Right cardiac atrium (tissue), 5 donors: ENCODE measurements around the gene VPS11. TPM values are rescaled to one million over a fixed set of nuclear protein-coding genes. Genes with fewer than 3 reads are reported as not detected.
A peak's percentile ranks its signal among the peaks of the same experiment; 100 is the strongest.
"Not testable (repeated sequence)": the region's sequence is repeated elsewhere in the genome, so short reads cannot be mapped to it uniquely, and the experiment has no call there.

Source experiments
- ATAC-seq, 2 donors: fragments of 200-7000 bp; cut with Tn5 transposase; one replicate each; pipeline versions ENCODE4 v1.8.0 to v1.9.1; 2020; ENCODE audit warnings: moderate library complexity in 2 of 2, mild to moderate bottlenecking in 1 of 2
- DNase-seq, 3 donors: peaks; one replicate each; pipeline ENCODE4 v3.0.0-alpha.2; 2020
- H3K27ac ChIP-seq: one replicate; pipeline ENCODE4 v1.5.1; 2013; ENCODE audit warnings: mild to moderate bottlenecking, low read length, control low read depth, moderate library complexity
- H3K27me3 ChIP-seq: one replicate; pipeline ENCODE4 v1.6.1; 2013; ENCODE audit not compliant: control insufficient read depth, insufficient read depth
- H3K4me1 ChIP-seq: one replicate; pipeline ENCODE4 v1.6.1; 2013; ENCODE audit warnings: low read length; ENCODE audit not compliant: control insufficient read depth, insufficient read depth
- H3K4me3 ChIP-seq: one replicate; pipeline ENCODE4 v1.5.1; 2013; ENCODE audit warnings: low read length, control low read depth
- H3K9me3 ChIP-seq: one replicate; pipeline ENCODE4 v1.6.1; 2013; ENCODE audit warnings: low read length; ENCODE audit not compliant: control insufficient read depth
- WGBS: extraction: QIAGEN DNeasy Blood & Tissue Kit; methylation state at CpG from one replicate; pipeline ENCODE4 v1.1.7; 2013; 5-methylcytosine and 5-hydroxymethylcytosine counted together
- intact Hi-C, 4 donors: fragments of 100-400 bp; cut with DNase I; formaldehyde crosslinking; loops; one replicate each; pipeline versions ENCODE4 v1.11.0 to v1.14.0; 2022 to 2023
- polyA plus RNA-seq: library from polyadenylated mRNA; stranded (reverse); fragments of 200-250 nt; gene quantifications from one replicate; pipeline ENCODE4 v1.2.3, GENCODE V29; 2013
- total RNA-seq, 4 donors: library from RNA; stranded (reverse); fragmentation: NEBNext Ultra II Directional; extraction: Animal tissue kit (Norgen Biotek cat#: 25700); gene quantifications; one replicate each; pipeline ENCODE4 v1.2.1, GENCODE V29; 2021
- donor health status: healthy with polysubstance abuse.
- donor health status: DM: no; HTN: yes; CAD: no.
- donor health status: DM: no; HTN: no; CAD: no.
- donor health status: DM: no; HTN: yes; CAD: no; lungs with severe emphysema.
- donor health status: DM: yes; HTN: yes; CAD: no.

Gene VPS11
- total and polyA plus RNA-seq, 5 donors = 20.4 to 23.7 (median 21.9) TPM

DNA sequence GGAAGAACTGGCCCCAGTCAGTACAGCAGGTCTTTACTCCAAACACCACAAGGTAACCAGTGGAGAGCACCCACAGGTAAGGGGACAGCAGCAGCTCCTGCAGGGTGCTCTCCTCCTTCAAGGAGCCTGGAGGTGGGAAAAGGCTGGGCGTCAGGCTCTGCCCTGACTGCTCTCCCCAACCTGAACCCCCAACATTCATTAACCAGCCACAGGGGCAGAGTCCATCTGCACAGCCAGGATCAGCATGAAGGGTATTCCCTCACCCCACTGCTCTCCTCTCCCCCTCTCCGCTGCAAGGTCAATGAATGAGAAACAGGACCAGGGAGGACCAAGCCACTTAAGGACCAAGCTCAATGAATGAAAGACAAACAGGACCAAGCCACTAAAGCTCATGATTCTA lies 40.6 kb upstream of the VPS11 start:
- no peaks in the 10 kb centered on the region for H3K9me3 ChIP-seq
- ATAC-seq (no peak), DNase-seq (no peak)
- no peak overlapping the region for H3K27ac ChIP-seq
- WGBS = 98% methylated on average over 2 of the region's 2 CpGs
- peaks cover 4% of the 10 kb centered on the region for H3K4me1 ChIP-seq
- intact Hi-C loops = loop anchor here in 1 of 4 donors (10.0 kb wide), 1 partner anchor 122 kb away; no protein-coding TSS in a partner anchor
- H3K4me3 ChIP-seq = no peak overlapping the region
- H3K27me3 ChIP-seq = no peaks in the 10 kb centered on the region

DNA sequence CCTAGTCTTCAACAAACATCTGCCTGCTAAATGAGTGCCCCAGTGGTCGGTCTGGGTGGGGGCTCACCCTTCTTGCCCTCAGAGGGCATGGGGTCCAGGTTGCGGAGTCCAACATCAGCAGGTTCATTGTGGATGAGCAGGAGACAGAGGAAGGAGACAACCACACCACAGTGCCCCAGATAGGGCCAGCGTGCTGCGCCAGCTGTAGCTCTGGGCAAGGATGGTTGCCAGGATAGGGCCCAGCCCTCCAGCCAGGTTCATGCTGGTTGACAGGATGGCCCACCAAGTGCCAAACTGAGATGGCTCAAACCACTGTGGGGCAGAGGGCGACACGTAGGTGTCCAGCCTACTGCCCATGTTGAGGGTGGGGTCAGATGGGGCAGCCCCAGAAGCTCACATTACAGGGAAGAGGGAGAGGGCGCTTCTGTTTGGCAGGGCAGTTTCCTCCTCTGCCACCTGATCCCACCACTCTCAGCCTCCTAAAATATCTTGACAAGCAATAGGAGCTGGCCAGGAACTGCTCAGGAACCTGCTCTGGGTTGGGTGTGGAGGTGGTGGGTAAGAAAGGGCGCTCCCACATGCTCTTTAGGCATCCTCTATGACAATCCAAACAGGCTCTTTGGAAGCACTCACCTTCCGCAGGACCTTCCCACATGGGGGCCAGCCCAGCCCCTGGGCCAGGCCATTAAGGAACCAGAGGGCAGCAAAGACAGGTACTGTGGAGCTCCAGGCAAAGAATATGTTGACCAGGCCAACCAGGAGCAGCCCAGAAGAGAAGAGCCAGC lies 39.9 kb upstream of the VPS11 start:
- Histone ChIP-seq H3K27ac (no peak overlapping the region), H3K9me3 (no peaks in the 10 kb centered on the region), H3K27me3 (no peaks in the 10 kb centered on the region), H3K4me3 (no peak overlapping the region), H3K4me1 (peaks cover 4% of the 10 kb centered on the region)
- intact Hi-C loops = loop anchor here in 1 of 4 donors (10.0 kb wide), 1 partner anchor 123 kb away; no protein-coding TSS in a partner anchor
- no peak for DNase-seq
- 96% methylated on average over 9 of the region's 9 CpGs for WGBS
- no peak for ATAC-seq

DNA sequence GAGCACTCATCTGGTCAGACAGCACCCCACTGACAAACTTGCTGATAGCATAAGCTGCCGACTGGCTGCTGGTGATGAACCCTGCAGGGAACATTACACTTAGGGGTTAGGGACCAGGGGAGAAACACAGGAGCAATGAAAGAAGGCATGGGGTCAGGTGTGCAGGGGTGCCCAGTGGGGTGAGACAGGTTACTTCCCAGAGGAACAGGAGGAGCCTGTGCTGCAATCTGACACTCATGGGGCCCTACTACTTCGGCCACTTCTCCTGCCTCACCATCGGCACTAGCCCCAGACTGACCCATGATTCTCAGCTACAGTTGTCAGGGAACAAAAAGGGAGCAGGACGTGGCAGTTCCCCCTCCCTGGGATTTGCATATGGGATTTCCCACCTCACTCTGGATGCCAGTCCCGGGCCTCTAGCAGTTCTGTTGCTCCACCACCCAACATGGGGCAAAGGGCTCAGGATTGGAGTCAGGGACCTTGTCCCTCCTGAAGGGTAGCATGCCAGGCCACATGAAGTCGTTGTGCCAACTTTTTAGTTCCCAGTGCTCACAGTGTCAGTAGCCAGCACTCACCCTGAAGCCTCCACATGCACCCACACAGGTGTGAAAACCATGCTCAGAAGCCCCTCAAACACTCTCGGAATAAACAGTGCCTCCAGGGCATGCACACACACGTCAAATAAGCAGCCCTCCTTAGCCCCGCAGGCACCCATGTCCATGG lies 39.1 kb upstream of the VPS11 start:
- no peak overlapping the region for H3K27ac ChIP-seq
- no peak overlapping the region for H3K4me3 ChIP-seq
- intact Hi-C loops = loop anchor here in 1 of 4 donors (10.0 kb wide), 1 partner anchor 124 kb away; no protein-coding TSS in a partner anchor
- H3K9me3 ChIP-seq = no peaks in the 10 kb centered on the region
- no peaks in the 10 kb centered on the region for H3K27me3 ChIP-seq
- WGBS = 75% methylated on average over 9 of the region's 9 CpGs
- peaks cover 4% of the 10 kb centered on the region for H3K4me1 ChIP-seq
- DNase-seq (no peak), ATAC-seq (no peak)

DNA sequence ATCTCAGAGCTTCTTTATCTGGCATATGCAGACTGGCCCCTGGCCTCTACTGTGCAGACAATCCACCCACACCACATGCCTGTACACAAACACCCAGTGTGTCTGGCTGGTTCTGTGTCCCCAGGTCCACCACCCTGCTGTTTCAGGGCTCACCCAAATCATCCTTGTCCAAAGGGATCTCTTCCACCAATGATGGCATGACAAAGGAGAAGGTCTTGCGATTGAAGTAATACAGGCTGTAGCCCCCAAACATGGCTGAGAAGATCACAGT lies 38.6 kb upstream of the VPS11 start:
- Histone ChIP-seq H3K9me3 (no peaks in the 10 kb centered on the region), H3K4me3 (no peak overlapping the region), H3K27me3 (no peaks in the 10 kb centered on the region), H3K4me1 (peaks cover 4% of the 10 kb centered on the region), H3K27ac (no peak overlapping the region)
- intact Hi-C loops = loop anchor here in 1 of 4 donors (10.0 kb wide), 1 partner anchor 124 kb away; no protein-coding TSS in a partner anchor
- ATAC-seq (no peak), DNase-seq (no peak)
- 96% methylated on average over 1 of the region's 1 CpG for WGBS

DNA sequence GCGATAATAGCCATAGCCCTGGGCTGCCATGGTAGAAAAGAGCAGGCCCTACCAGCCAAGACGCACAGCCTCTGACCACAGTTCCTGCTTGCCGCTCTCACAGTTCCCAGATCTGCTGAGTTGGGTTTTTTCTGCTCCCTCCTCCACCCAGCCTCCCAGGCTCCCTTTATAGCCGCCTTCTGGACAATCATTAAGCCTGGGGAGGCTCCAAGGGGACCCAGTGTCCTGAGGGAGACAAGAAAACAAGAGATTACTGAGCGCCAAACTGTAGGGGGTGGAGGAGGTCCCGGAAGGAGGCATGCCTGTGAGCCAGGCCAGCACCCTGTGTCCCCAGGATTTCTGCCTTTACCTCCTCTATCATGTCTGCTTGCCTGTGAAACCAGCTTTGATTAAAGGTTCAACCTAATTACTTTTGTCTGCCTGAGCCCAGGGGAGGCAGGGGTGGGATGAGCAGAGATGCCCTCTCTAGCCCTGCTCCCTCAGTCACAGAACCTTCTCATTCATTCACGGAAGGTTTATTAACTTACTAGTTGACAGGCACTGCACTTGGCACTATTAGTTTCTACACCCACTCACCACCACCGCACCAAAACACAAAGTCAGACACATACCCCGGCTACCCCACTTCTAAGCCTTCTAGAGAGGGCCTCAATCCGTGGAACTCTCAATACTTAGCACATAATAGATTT lies 38.1 kb upstream of the VPS11 start:
- ATAC-seq = no peak
- peaks cover 4% of the 10 kb centered on the region for H3K4me1 ChIP-seq
- no peak overlapping the region for H3K4me3 ChIP-seq
- no peaks in the 10 kb centered on the region for H3K9me3 ChIP-seq
- no peaks in the 10 kb centered on the region for H3K27me3 ChIP-seq
- intact Hi-C loops = loop anchor here in 1 of 4 donors (10.0 kb wide), 1 partner anchor 125 kb away; no protein-coding TSS in a partner anchor
- H3K27ac ChIP-seq = no peak overlapping the region
- 67% methylated on average over 10 of the region's 10 CpGs for WGBS
- peak in 1 of 3 donors; percentile 64 for DNase-seq

DNA sequence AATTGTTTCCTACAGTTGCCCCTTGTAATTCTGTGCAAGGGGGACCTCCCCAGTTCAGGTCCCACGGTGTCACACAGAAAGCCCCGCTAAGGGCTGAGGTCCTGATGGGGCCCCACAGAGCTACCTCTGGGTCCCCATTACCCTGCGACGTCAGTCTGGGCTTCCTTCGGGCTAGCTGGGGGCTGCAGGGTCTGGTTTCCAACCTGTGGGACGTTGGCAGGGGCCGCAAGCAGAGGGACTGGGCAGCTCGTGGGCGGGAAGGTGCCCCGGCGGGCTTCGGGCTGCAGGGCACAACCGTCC lies 37.6 kb upstream of the VPS11 start:
- Histone ChIP-seq H3K4me1 (peaks cover 1% of the 10 kb centered on the region), H3K4me3 (peak overlapping the region; percentile 70), H3K27ac (peak overlapping the region; percentile 27), H3K9me3 (no peaks in the 10 kb centered on the region), H3K27me3 (no peaks in the 10 kb centered on the region)
- intact Hi-C loops = no loop called here
- 6% methylated on average over 13 of the region's 13 CpGs for WGBS
- no peak for ATAC-seq
- no peak for DNase-seq

DNA sequence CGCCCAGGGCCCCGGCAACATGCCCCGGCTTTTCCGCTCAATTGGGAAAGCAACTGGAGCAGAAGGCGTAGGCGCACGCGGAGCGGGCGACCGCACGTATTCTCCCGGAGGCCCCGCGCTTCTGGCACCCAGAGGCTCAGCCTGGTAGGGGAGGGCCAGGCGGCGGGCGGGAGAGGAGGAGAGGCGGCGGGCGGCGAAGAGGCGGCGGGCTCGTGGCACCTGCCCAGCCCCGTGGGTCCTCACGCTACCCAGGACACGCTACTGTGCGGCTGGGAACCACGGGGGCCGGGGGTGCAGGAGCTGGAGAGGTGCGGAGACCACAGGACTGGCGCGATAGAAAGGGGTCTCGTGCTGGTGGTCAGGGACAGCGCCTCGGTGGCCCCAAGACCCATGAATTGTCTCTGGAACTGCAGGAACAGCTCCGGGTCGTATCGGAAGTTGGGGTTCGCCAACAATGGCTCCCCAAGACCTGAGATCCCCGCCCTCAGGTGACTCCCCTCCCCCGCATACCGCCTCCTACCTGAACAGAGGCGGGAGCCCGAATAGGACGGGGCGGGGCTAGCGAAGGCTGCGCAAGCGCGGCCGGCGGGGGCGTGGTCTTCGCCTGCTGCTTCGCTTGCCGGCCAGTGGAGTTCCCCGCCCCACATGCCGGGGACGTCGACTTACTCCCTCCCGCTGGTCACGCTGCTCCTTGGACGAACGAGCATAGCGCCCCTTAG lies 37.1 kb upstream of the VPS11 start, which contains the start of gene SLC37A4:
TSS of gene SLC37A4 (minus strand) at position 549 of the 719 bp plus-strand sequence.
- Histone ChIP-seq H3K4me1 (no peaks in the 10 kb centered on the region), H3K27ac (peak within 1 kb of the TSS; percentile 55), H3K27me3 (no peaks in the 10 kb centered on the region), H3K9me3 (no peaks in the 10 kb centered on the region), H3K4me3 (peak within 1 kb of the TSS; percentile 70)
- DNase-seq (peak; percentile 98 to 99 (median 99)), ATAC-seq (peak; percentile 98)
- intact Hi-C loops = no loop called here
- under 1% methylated on average over 67 of the region's 67 CpGs for WGBS

DNA sequence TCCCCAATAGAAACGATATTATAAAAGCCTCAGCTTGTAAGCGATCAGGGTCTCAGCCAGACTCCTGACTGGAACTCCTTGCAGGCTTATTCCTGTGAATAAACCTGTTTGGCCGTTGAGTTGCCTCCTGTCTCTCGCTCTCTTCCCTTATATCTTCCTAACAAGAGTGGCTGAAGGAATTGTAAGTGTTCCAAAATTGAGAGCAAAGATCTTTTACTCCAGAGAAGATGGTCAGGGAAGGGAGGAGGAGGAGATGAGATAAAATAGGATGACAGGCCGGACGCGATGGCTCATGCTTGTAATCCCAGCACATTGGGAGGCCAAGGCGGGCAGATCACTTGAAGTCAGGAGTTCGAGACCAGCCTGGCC lies 35.7 kb upstream of the VPS11 start:
- no peak for DNase-seq
- no peak for ATAC-seq
- Histone ChIP-seq H3K27ac (no peak overlapping the region), H3K4me3 (no peak overlapping the region), H3K27me3 (no peaks in the 10 kb centered on the region), H3K4me1 (no peaks in the 10 kb centered on the region), H3K9me3 (no peaks in the 10 kb centered on the region)
- WGBS = 83% methylated on average over 9 of the region's 9 CpGs
- intact Hi-C loops = no loop called here

DNA sequence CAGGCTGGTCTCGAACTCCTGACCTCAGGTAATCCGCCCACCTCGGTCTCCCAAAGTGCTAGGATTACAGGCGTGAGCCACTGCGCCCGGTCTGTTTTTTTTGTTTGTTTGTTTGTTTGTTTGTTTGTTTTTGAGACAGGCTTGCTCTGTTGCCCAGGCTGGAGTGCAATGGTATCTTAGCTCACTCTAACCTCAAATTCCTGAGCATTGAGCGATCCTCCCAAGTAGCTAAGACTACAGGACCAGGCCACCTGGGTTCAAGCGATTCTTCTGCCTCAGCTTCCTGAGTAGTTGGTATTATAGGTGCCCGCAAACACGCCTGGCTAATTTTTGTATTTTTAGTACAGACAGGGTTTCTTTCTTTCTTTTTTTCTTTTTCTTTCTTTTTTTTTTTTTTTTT lies 34.2 kb upstream of the VPS11 start:
- H3K4me3 ChIP-seq, DNase-seq, H3K9me3 ChIP-seq, intact Hi-C loops, H3K4me1 ChIP-seq, H3K27me3 ChIP-seq, ATAC-seq, H3K27ac ChIP-seq: not testable (repeated sequence)
- 90% methylated on average over 10 of the region's 10 CpGs for WGBS

DNA sequence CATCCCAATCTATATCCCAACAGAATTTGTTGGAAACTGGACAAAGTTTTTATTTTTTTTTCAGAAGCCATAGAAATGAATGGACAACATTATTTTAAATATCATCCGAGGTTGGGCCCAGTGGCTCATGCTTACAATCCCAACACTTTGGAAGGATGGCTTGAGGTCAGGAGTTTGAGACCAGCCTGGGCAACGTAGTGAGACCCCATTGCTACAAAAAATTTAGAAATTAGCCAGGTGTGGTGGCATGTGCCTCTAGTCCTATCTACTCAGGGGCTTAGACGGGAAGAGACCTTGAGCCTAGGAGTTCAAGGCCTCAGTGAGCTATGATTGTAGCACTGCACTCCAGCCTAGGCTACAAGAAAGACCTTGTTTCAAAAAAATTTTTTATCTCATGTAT lies 32.8 kb upstream of the VPS11 start:
- ATAC-seq (no peak), DNase-seq (no peak)
- Histone ChIP-seq H3K9me3 (no peaks in the 10 kb centered on the region), H3K27me3 (no peaks in the 10 kb centered on the region), H3K4me3 (no peak overlapping the region), H3K27ac (no peak overlapping the region), H3K4me1 (no peaks in the 10 kb centered on the region)
- 82% methylated on average over 3 of the region's 3 CpGs for whole genome bisulfite sequencing
- intact Hi-C loops = no loop called here
